Measurements from ENCODE around the gene PCDHB6.
"Not testable (repeated sequence)": the region's sequence is repeated elsewhere in the genome, so short reads cannot be mapped to it uniquely, and the experiment has no call there.

The PCDHB6 gene

GRCh38 chr5:141172381-141173204 lies 22.7 kb downstream of the PCDHB6 start, which contains the start of gene PCDHB7:
PCDHB7 (plus strand) TSS chr5:141172644; CDS start chr5:141172836, 192 bp downstream.
- Histone ChIP-seq H3K27me3 (peaks cover 31% of the 10 kb centered on the region), H3K27ac (no peak within 1 kb of the TSS), H3K36me3 (no peaks in the 10 kb centered on the region), H3K4me1 (ENCODE audit: control insufficient read depth in 1 of 2, insufficient read depth in 1 of 2, low read depth in 1 of 2, low read length in 1 of 2) (no peaks in the 10 kb centered on the region), H3K4me3 (ENCODE audit: low read depth in 1 of 2, low read length in 1 of 2) (no peak within 1 kb of the TSS), H3K9me3 (peaks cover 21% of the 10 kb centered on the region)
- no peak for TF ChIP-seq CTCF (IDR thresholded peaks at IDR 0.05)

- not testable (repeated sequence) for H3K4me1 ChIP-seq (ENCODE audit: control insufficient read depth in 1 of 2, insufficient read depth in 1 of 2, low read depth in 1 of 2, low read length in 1 of 2); H3K27ac ChIP-seq; H3K36me3 ChIP-seq; H3K4me3 ChIP-seq (ENCODE audit: low read depth in 1 of 2, low read length in 1 of 2)
- Histone ChIP-seq H3K9me3 (peaks cover 32% of the 10 kb centered on the region), H3K27me3 (peaks cover 48% of the 10 kb centered on the region)
These were observed 24.6 kb downstream of the PCDHB6 start for GRCh38 chr5:141174291-141175104.

- TF ChIP-seq CTCF (IDR thresholded peaks at IDR 0.05): no peak
- peaks cover 49% of the 10 kb centered on the region for H3K27me3 ChIP-seq
- no peaks in the 10 kb centered on the region for H3K36me3 ChIP-seq
- no peaks in the 10 kb centered on the region for H3K4me1 ChIP-seq (ENCODE audit: control insufficient read depth in 1 of 2, insufficient read depth in 1 of 2, low read depth in 1 of 2, low read length in 1 of 2)
- H3K4me3 ChIP-seq (ENCODE audit: low read depth in 1 of 2, low read length in 1 of 2): no peak overlapping the region
- no peak overlapping the region for H3K27ac ChIP-seq
- peaks cover 33% of the 10 kb centered on the region for H3K9me3 ChIP-seq
These were observed 26.1 kb downstream of the PCDHB6 start for GRCh38 chr5:141175933-141176332.

- not testable (repeated sequence) for H3K4me3 ChIP-seq (ENCODE audit: low read depth in 1 of 2, low read length in 1 of 2); H3K36me3 ChIP-seq; H3K4me1 ChIP-seq (ENCODE audit: control insufficient read depth in 1 of 2, insufficient read depth in 1 of 2, low read depth in 1 of 2, low read length in 1 of 2); H3K27ac ChIP-seq
- Histone ChIP-seq H3K27me3 (peaks cover 59% of the 10 kb centered on the region), H3K9me3 (peaks cover 33% of the 10 kb centered on the region)
These were observed 27.8 kb downstream of the PCDHB6 start, which contains the start of gene PCDHB8 for GRCh38 chr5:141177577-141178191. PCDHB8 (plus strand) TSS chr5:141177790; CDS start chr5:141178035, 245 bp downstream.

GRCh38 chr5:141179371-141179770 lies 29.5 kb downstream of the PCDHB6 start:
- H3K4me1 ChIP-seq (ENCODE audit: control insufficient read depth in 1 of 2, insufficient read depth in 1 of 2, low read depth in 1 of 2, low read length in 1 of 2); H3K27ac ChIP-seq; H3K4me3 ChIP-seq (ENCODE audit: low read depth in 1 of 2, low read length in 1 of 2); H3K36me3 ChIP-seq: not testable (repeated sequence)
- Histone ChIP-seq H3K27me3 (peaks cover 72% of the 10 kb centered on the region), H3K9me3 (peaks cover 37% of the 10 kb centered on the region)

GRCh38 chr5:141179876-141180275 lies 30.0 kb downstream of the PCDHB6 start:
- not testable (repeated sequence) for H3K36me3 ChIP-seq; H3K27ac ChIP-seq; H3K4me3 ChIP-seq (ENCODE audit: low read depth in 1 of 2, low read length in 1 of 2); H3K4me1 ChIP-seq (ENCODE audit: control insufficient read depth in 1 of 2, insufficient read depth in 1 of 2, low read depth in 1 of 2, low read length in 1 of 2)
- Histone ChIP-seq H3K27me3 (peaks cover 72% of the 10 kb centered on the region), H3K9me3 (peaks cover 33% of the 10 kb centered on the region)

GRCh38 chr5:141180313-141180712 lies 30.5 kb downstream of the PCDHB6 start:
- H3K4me3 ChIP-seq (ENCODE audit: low read depth in 1 of 2, low read length in 1 of 2): no peak overlapping the region
- H3K4me1 ChIP-seq (ENCODE audit: control insufficient read depth in 1 of 2, insufficient read depth in 1 of 2, low read depth in 1 of 2, low read length in 1 of 2): no peaks in the 10 kb centered on the region
- no peak for TF ChIP-seq CTCF (IDR thresholded peaks at IDR 0.05)
- no peaks in the 10 kb centered on the region for H3K36me3 ChIP-seq
- no peak overlapping the region for H3K27ac ChIP-seq
- H3K27me3 ChIP-seq: peaks cover 70% of the 10 kb centered on the region
- peaks cover 29% of the 10 kb centered on the region for H3K9me3 ChIP-seq
